KMS-11 (cell line): ENCODE measurements around the gene BCAN.

Source experiments
- H2AFZ ChIP-seq: fragments of 200-600 bp; sonication (generic); 2 replicates; pipeline ENCODE4 v1.6.1; 2016; ENCODE audit warnings: antibody characterized with exemption, mixed run types, low read depth
- H3K27ac ChIP-seq: fragments of 200-600 bp; sonication (generic); 2 replicates; pipeline ENCODE4 v1.6.1; 2016; ENCODE audit warnings: mild to moderate bottlenecking, mixed run types
- H3K27me3 ChIP-seq: fragments of 200-600 bp; sonication (generic); 2 replicates; pipeline ENCODE4 v1.6.1; 2017; ENCODE audit warnings: mild to moderate bottlenecking, low read depth, mixed run types, moderate library complexity; ENCODE audit not compliant: insufficient read depth
- H3K36me3 ChIP-seq: fragments of 200-600 bp; sonication (generic); 2 replicates; pipeline ENCODE4 v1.6.1; 2017; ENCODE audit warnings: mild to moderate bottlenecking, mixed run types; ENCODE audit not compliant: insufficient read depth
- H3K4me1 ChIP-seq: fragments of 200-600 bp; sonication (generic); 2 replicates; pipeline ENCODE4 v1.6.1; 2016; ENCODE audit warnings: mild to moderate bottlenecking, low read depth, mixed run types; ENCODE audit not compliant: poor library complexity, severe bottlenecking
- H3K4me2 ChIP-seq: fragments of 200-600 bp; sonication (generic); 2 replicates; pipeline ENCODE4 v1.7.0; 2016; ENCODE audit warnings: mild to moderate bottlenecking, mixed run types
- H3K4me3 ChIP-seq: fragments of 200-600 bp; sonication (generic); IDR thresholded peaks from 2 replicates; pipeline ENCODE4 v1.6.1; 2017; ENCODE audit warnings: low read depth, low read length, mixed read lengths; ENCODE audit not compliant: insufficient read depth
- H3K79me2 ChIP-seq: fragments of 200-600 bp; sonication (generic); 2 replicates; pipeline ENCODE4 v1.6.1; 2016; ENCODE audit warnings: low read depth, mixed run types; ENCODE audit not compliant: insufficient read depth
- H3K9ac ChIP-seq: fragments of 200-600 bp; sonication (generic); 2 replicates; pipeline ENCODE4 v1.6.1; 2016; ENCODE audit warnings: mild to moderate bottlenecking, mixed run types
- H4K20me1 ChIP-seq: fragments of 200-600 bp; sonication (generic); 2 replicates; pipeline ENCODE4 v1.6.1; 2016; ENCODE audit warnings: mild to moderate bottlenecking, mixed run types; ENCODE audit not compliant: insufficient read depth
- CTCF ChIP-seq: fragments of 200-600 bp; sonication (generic); conservative IDR thresholded peaks from 2 replicates; pipeline ENCODE4 v1.6.1; 2017; ENCODE audit warnings: low read depth, mild to moderate bottlenecking, antibody characterized with exemption, low read length, moderate library complexity, mixed read lengths

The BCAN gene

DNA sequence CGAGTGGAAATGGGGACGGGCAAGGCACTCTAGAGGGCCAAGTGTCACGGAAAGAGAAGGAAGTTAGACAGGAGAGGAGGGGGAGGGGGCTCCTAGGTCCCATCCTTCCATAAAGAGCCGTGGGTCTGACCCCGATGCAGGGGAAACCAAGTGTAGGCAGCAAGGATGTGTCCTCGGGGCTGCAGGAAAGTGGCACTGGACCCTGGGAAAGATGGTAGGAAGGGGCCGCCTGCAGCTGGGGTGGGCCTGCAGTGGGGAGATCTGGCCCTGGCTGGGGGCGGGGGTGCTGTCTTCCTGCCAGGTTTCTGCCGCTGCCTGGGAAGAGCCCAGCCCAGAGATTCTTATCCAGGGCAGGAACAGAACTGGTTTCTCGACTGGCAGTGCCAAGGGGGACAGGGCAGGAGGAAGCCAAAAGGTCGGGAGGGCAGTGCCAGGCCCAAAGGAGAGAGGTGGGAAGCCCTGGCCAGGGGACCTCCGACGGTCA, 50.6 kb downstream of the BCAN start:
- TF ChIP-seq CTCF, result no peak
- H4K20me1 ChIP-seq, result no peaks in the 10 kb centered on the region
- peaks cover 19% of the 10 kb centered on the region for H3K4me1 ChIP-seq
- H3K4me3 ChIP-seq, result no peak overlapping the region
- H3K36me3 ChIP-seq, result no peaks in the 10 kb centered on the region
- H3K79me2 ChIP-seq, result no peaks in the 10 kb centered on the region
- H3K9ac ChIP-seq, result no peak overlapping the region
- no peak overlapping the region for H3K4me2 ChIP-seq
- no peak overlapping the region for H3K27ac ChIP-seq
- peaks cover 95% of the 10 kb centered on the region for H3K27me3 ChIP-seq
- no peak overlapping the region for H2AFZ ChIP-seq

- H3K9ac ChIP-seq, result no peak overlapping the region
- H3K79me2 ChIP-seq, result no peaks in the 10 kb centered on the region
- TF ChIP-seq CTCF, result no peak
- peaks cover 95% of the 10 kb centered on the region for H3K27me3 ChIP-seq
- no peaks in the 10 kb centered on the region for H3K36me3 ChIP-seq
- no peak overlapping the region for H3K4me3 ChIP-seq
- H4K20me1 ChIP-seq, result no peaks in the 10 kb centered on the region
- peaks cover 19% of the 10 kb centered on the region for H3K4me1 ChIP-seq
- peak overlapping the region; percentile 8; the same call in 1 of the 2 replicates for H3K4me2 ChIP-seq
- no peak overlapping the region for H3K27ac ChIP-seq
- H2AFZ ChIP-seq, result peak overlapping the region; percentile 7; the same call in 1 of the 2 replicates
These were observed 51.3 kb downstream of the BCAN start for GRCh38 chr1:156692925-156693847.

GRCh38 chr1:156693848-156694689, 52.2 kb downstream of the BCAN start:
- no peak overlapping the region for H3K4me3 ChIP-seq
- H4K20me1 ChIP-seq, result no peaks in the 10 kb centered on the region
- H3K79me2 ChIP-seq, result no peaks in the 10 kb centered on the region
- H3K4me2 ChIP-seq, result no peak overlapping the region; the same call in 1 of the 2 replicates
- no peak overlapping the region for H3K27ac ChIP-seq
- H2AFZ ChIP-seq, result no peak overlapping the region
- peaks cover 95% of the 10 kb centered on the region for H3K27me3 ChIP-seq
- no peaks in the 10 kb centered on the region for H3K36me3 ChIP-seq
- peaks cover 15% of the 10 kb centered on the region for H3K4me1 ChIP-seq
- H3K9ac ChIP-seq, result no peak overlapping the region
- no peak for TF ChIP-seq CTCF

DNA sequence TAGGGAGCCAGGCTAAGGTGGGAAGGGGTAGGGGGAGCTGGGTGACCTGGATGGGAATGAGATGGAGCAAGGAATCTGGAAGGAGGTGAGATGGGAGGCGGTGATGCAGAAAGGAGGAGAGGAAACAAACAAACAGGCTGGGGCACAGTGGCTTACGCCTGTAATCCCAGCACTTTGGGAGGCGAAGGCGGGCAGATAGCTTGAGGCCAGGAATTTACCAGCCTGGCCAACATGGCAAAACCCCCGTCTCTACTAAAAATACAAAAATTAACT, 52.7 kb downstream of the BCAN start:
- Histone ChIP-seq H3K27ac (no peak overlapping the region), H3K4me2 (no peak overlapping the region), H3K27me3 (peaks cover 96% of the 10 kb centered on the region), H3K9ac (no peak overlapping the region), H2AFZ (no peak overlapping the region), H3K36me3 (no peaks in the 10 kb centered on the region), H3K4me1 (peaks cover 11% of the 10 kb centered on the region), H3K79me2 (no peaks in the 10 kb centered on the region), H4K20me1 (no peaks in the 10 kb centered on the region), H3K4me3 (no peak overlapping the region)
- TF ChIP-seq CTCF, result no peak
